Right lobe of liver (tissue), 4 donors: ENCODE data around the gene GDPD5.

Experiments used
- CTCF ChIP-seq, 4 donors: fragments of 200-600 bp in 3 of 4; fragments of 450-650 bp in 1 of 4; IDR thresholded peaks; one replicate each; pipeline versions ENCODE4 v1.5.1 to v1.8.0; 2016 to 2022; ENCODE audit warnings: antibody characterized with exemption in 4 of 4, mild to moderate bottlenecking in 2 of 4
- POLR2A ChIP-seq: fragments of 450-650 bp; IDR thresholded peaks from one replicate; pipeline ENCODE4 v1.6.1; 2017; ENCODE audit warnings: antibody characterized with exemption, mild to moderate bottlenecking
- donor health status: DM: no; HTN: no; CAD: no.
- donor health status: DM: no; HTN: no; CAD: no.
- donor health status: DM: no; HTN: yes; CAD: no.

DNA sequence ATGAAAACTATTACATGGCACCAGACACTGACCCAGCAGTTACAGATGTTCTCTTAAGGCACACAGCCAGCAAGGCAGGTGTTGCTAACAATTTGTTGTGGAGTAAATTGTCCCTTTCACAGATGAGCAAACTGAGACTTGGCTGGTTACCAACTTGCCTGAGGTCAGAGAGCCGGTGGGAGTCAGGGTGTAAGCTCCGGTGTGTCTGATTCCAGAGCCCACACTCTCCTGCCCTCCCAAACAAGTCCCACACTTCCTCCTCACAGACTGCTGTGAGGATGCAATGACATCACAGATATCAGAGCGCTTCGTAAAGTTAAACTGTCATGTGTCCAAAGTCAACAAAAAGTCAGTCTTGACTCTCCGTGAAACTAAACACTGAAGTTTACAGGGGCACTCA lies 12.5 kb downstream of the GDPD5 start:
- no peak for TF ChIP-seq CTCF (IDR thresholded peaks at IDR 0.05)
- no peak for TF ChIP-seq POLR2A
